HG03565 (cell line): Measurements from ENCODE around the gene LRMDA.

Experiments used
- ATAC-seq: cut with Tn5 transposase; IDR thresholded peaks from one replicate; pipeline ENCODE4 v1.9.1; 2021; ENCODE audit warnings: mild to moderate bottlenecking, moderate library complexity; ENCODE audit not compliant: unreplicated experiment

The LRMDA gene

GRCh38 chr10:75967491-75967890 is 536.1 kb downstream of the LRMDA start:
- no peak for ATAC-seq

- ATAC-seq, result no peak
Measured at GRCh38 chr10:75969031-75969430, 537.6 kb downstream of the LRMDA start.

GRCh38 chr10:75971402-75972211 is 540.2 kb downstream of the LRMDA start:
- no peak for ATAC-seq

DNA sequence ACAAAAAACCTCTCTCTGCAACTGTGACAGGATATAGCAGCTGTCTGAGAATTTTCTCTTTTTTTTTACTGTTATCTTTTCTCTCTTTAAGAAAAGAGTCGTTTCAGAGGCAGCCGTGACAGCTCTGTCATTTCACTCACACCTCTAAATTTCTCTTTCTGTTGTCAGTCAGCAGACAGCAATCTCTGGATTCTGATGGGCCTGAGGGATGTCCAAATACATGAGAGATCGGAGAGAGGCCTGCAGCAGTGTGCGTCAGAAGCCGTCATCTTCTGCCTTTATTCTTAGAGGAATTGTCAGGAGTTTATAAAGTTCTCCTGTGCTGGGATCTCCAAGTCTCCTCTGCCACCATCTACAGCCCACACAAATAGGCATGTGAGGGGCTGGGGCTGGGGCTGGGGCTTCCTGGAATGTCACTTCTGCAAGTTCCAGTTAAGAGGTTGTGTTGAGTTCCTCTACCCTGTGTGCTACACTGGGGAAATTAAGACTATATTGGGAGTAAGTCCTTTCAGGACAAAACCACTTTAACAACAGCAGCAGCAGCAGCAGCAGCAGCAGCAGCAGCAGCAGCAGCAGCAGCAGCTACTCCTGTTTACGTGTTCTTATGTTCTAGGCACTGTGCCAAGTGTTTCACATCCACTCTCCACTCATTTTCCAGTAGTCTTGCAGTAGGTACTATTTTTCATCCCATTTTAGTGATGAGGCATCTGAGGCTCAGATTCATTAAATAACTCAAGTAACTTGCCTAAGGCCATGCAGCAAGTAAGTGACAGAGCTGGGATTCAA is 541.3 kb downstream of the LRMDA start:
- no peak for ATAC-seq

DNA sequence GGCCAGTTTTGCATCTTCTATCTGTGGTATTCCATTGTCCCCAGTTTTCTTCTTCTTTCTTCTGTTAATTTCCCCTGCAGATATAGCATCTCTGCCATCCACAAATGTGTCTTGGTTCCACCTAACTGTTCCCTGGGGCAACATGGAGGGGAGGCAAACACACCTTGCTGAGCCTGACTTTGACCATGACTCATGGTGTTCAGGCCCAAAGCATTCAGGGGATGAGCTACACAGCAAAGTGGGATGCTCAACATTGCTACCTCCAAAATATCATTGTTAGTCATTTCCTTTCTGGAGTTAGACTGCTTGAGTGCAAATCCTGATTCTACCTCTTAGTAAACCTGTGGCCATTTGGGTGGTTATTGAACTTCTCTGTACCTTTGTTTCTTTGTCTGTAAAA is 542.7 kb downstream of the LRMDA start:
- no peak for ATAC-seq

DNA sequence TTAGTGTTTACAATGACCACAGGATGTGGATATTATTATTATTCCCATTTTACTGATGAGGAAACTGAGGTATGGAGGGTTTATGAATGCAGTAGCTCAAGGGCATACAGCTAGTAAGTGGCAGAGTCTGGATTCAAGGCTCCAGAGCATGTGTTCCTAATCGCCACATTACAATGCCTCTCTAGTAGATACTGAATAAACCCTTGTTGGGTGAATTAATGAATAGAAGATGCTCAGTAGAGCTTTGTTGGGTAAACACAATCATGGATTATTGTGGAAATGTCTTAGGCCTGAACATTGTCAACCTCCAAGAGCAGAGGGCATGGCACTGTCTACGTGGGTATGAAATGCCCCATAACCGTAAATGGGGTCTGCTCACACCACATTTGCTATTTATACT is 545.3 kb downstream of the LRMDA start:
- no peak for ATAC-seq

GRCh38 chr10:75977139-75977538 is 545.7 kb downstream of the LRMDA start:
- ATAC-seq, result no peak

GRCh38 chr10:75978213-75978612 is 546.8 kb downstream of the LRMDA start:
- ATAC-seq, result no peak

DNA sequence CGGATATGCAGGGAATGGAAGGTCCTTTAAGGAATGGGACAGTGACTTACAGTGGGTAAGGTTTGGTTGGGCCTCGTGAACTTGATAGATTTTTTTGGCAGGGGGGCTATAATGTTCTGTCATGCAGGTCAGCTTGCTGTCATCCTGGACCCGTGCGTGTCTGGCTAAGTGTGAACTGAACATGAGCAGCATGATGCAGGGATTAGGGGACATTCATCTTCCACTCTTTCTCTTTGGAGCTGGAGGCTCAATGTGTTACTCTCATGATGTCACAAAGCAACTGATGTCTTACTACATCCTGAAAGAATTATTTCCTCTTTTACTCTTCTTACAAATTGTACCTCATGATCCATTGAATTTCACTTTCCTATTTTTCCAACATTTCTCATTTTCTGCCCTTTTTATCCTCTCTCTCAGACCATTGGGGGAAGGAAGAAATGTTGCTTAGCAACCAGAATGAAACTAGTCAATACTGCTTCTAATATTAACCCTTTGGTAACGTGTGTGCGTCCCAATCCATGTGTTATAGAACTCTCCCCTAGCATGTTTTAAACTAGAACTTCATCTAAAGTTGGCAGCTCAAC is 549.1 kb downstream of the LRMDA start:
- ATAC-seq, result no peak

- ATAC-seq, result no peak
Measured at GRCh38 chr10:75982611-75983369, 551.4 kb downstream of the LRMDA start.

DNA sequence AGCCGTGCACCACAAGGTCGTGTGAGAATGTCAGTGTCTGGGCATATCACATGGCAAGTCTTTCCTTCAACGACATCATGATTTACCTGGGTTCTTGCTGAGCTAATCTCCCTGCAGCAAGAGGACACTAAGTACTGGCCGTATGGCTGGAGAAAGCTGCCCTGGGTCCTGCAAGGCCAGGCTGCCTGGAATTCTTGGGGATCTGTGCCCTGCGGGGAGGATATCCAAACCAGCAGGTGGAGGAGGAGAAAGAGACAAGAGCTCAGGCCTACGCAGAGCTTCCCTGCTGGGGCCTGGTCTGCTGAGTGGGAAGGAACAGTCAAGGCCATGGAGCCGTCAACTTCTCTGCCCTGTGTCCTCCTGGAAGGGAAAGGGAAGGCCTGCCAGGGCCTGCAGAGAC is 552.6 kb downstream of the LRMDA start:
- ATAC-seq, result no peak

DNA sequence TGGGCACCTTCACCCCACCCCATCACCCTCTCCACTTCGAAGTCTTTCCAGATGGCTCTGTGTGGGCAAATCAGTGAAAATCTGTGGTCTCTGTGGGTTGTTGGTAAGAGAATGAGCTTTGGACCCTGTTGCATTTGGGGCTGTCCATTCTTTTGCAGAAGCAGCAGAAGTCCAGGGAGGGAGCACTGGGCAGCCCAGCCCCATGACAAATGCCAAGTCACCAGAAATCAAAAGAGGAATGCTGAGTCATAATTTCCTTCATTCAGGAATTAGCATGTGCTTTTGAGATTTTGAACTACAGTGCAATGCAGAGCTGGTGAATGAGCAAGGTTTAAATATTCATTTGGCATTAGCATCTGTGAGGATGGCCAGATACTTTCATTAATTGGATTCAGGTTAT is 556.2 kb downstream of the LRMDA start:
- no peak for ATAC-seq

DNA sequence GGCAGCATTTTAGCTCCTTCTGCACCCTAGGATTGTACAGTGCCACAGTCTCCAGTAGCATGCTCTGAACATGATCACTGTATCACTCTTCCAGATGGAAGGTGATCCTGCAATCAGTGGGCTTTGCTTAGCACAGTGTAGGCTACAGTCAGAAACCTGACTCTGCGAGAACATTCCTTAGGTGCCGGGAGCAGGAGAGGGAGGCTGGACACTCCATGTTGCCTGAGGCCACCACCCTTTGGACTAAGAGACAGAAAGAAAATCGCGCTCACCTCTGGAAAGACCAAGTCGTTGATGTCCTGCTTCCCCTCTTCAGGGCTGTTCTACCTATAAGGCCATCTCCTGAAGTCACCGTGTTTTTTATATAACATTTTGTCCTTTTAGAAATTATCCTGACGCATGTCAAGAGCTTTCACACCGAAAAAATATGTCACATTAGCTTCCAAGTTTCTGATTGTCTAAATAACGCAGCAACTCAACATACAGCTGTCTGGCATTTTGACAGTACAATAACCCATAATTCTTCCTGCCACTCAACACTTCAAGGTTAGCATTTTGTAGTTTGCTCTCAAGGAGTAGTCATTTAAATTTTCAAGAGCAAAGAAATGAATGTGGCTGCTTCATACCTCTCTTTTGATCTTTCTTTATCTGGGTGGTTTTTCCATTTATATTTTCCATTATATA is 563.1 kb downstream of the LRMDA start:
- ATAC-seq, result no peak

- no peak for ATAC-seq
Measured at GRCh38 chr10:75995041-75995430, 563.6 kb downstream of the LRMDA start.

GRCh38 chr10:75995720-75996119 is 564.3 kb downstream of the LRMDA start:
- ATAC-seq, result no peak

- ATAC-seq, result no peak
Measured at GRCh38 chr10:75999001-75999400, 567.6 kb downstream of the LRMDA start.

DNA sequence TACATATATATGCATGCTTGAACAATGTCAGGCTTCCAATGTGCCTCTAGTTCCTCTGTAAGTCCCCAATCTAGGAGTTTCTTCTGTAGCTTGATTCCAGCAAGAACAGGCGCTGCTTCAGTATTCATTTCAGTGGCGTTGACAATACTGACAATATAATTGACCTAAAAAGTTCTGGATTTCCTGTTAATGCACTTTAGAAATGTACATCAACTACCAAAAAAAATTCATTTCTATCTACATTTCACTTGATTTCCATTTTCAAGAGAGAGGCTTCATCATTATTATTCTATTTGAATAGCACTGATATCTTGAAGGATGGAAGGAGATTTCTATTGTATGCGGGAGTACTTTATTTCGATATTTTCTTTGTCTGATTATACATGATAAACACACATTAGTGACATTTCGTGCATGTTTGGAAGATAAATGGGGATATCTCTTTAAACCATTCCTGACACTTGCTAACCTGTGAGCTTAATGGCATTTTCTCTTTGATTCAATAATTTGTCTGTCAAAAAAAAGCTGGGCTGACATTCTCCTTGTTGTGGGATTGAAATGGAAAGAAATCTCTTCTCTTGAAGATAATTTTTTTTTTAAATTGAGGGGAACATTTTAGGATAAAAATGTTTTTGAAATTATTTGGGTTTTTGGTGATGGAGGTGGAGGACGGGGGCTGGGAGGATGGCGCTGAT is 568.2 kb downstream of the LRMDA start:
- no peak for ATAC-seq

DNA sequence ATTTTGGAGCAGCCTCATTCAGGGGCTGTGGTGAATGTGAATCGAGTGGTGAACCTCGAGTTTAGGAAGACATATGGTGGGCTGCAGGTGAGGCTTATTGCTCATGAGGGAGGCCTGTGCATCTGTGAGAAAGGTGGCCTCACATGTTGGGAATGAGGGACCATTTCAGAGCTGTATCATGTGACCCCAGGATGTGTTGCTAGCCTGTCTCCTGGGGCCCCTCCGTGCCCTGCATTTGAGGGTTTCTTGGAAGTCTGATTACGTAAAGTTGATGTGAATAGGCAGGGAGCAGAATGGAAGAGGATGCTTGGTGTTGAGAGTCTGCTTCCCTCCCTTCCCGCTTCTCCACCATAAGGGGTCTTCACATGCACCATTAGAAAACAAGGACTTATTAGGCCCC is 569.1 kb downstream of the LRMDA start:
- no peak for ATAC-seq

- no peak for ATAC-seq
Measured at GRCh38 chr10:76001019-76001418, 569.6 kb downstream of the LRMDA start.

GRCh38 chr10:76001461-76001860 is 570.0 kb downstream of the LRMDA start:
- ATAC-seq, result no peak
